Activated CD4-positive, alpha-beta T cell treated with anti-CD3 and anti-CD28 coated beads, Interleukin-2, amount 10 ng/mL, durations not matched to agents 24 days and 14 days (primary cell): ENCODE measurements around the gene FGF21. TPM values are rescaled to one million over a fixed set of nuclear protein-coding genes. Genes with fewer than 3 reads are reported as not detected.
"Not testable (repeated sequence)": the region's sequence is repeated elsewhere in the genome, so short reads cannot be mapped to it uniquely, and the experiment has no call there.

Experiments used
- DNase-seq: peaks from one replicate; pipeline ENCODE4 v3.0.0; 2022
- H3K27ac Mint-ChIP-seq: one replicate; pipeline ENCODE4 v1.8.0; 2022; ENCODE audit warnings: mild to moderate bottlenecking, mixed read lengths
- H3K27me3 Mint-ChIP-seq: one replicate; pipeline ENCODE4 v1.8.0; 2022; ENCODE audit warnings: mixed read lengths
- H3K36me3 Mint-ChIP-seq: one replicate; pipeline ENCODE4 v1.8.0; 2022; ENCODE audit warnings: low read depth, mild to moderate bottlenecking, mixed read lengths
- H3K4me1 Mint-ChIP-seq: one replicate; pipeline ENCODE4 v1.8.0; 2021; ENCODE audit warnings: mixed read lengths
- H3K4me3 Mint-ChIP-seq: one replicate; pipeline ENCODE4 v1.8.0; 2022; ENCODE audit warnings: mild to moderate bottlenecking, moderate library complexity, mixed read lengths
- H3K9me3 Mint-ChIP-seq: one replicate; pipeline ENCODE4 v1.8.0; 2021; ENCODE audit warnings: mixed read lengths
- intact Hi-C: fragments of 100-400 bp; cut with micrococcal nuclease; formaldehyde crosslinking; loops from one replicate; pipeline ENCODE4 v1.15.1; 2023
- total RNA-seq: library from RNA; stranded (reverse); gene quantifications from 2 replicates; pipeline ENCODE4 v1.2.3, GENCODE V29; 2022

FGF21 gene, protein sequence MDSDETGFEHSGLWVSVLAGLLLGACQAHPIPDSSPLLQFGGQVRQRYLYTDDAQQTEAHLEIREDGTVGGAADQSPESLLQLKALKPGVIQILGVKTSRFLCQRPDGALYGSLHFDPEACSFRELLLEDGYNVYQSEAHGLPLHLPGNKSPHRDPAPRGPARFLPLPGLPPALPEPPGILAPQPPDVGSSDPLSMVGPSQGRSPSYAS
- not detected in 2 replicates for total RNA-seq

DNA sequence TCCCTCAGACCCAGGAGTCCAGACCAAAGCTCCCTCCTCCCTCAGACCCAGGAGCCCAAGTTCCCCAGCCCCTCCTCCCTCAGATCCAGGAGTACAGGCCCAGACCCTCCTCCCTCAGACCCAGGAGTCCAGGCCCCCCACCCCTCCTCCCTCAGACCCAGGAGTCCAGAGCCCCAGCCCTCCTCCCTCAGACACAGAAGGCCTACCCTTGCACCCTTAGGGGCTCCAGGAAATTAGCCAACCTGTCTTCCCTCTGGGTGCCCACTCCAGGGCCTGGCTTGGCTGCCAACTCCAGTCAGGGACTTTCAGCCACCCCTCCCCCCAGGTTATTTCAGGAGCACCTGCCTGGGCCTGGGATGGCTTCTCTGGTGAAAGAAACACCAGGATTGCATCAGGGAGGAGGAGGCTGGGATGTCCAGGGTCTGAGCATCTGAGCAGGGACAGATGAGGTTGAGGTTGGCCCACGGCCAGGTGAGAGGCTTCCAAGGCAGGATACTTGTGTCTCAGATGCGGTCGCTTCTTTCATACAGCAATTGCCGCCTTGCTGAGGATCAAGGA is at the start of gene FGF21:
Gene FGF21, plus strand, starts transcription at position 441 of the 558 bp plus-strand sequence. CDS start 713 bp downstream, outside the sequence.
- no peak for DNase-seq
- Mint-ChIP-seq H3K4me3 (peak within 1 kb of the TSS; percentile 52), H3K27ac (no peak within 1 kb of the TSS), H3K4me1 (peaks cover 15% of the 10 kb centered on the region), H3K27me3 (peaks cover 25% of the 10 kb centered on the region), H3K36me3 (no peaks in the 10 kb centered on the region), H3K9me3 (no peaks in the 10 kb centered on the region)
- intact Hi-C loops = no loop called here

DNA sequence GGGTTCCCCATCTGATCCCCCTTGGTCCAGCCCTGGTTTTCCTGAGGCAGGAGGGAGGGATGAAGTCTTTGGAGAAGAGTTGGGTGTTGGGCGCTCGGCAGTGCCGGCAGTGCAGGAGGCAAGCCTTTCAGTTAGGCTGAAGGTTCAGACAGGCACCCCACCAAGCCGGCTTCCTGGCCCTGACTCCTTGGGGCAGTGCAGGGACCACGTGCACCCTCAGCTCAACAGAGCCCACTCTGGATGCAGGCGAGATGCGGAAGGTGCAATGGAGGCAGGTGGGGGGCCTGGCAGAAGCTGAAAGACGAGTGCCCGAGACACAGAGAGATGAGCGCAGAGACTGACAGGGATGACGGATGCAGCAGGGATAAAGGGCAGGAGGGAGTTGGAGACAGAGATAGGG is 46.9 kb upstream of the FGF21 start:
- intact Hi-C loops = no loop called here
- Mint-ChIP-seq H3K36me3 (peaks cover 4% of the 10 kb centered on the region), H3K27me3 (no peaks in the 10 kb centered on the region), H3K4me1 (peaks cover 3% of the 10 kb centered on the region), H3K27ac (no peak overlapping the region), H3K4me3 (no peak overlapping the region), H3K9me3 (no peaks in the 10 kb centered on the region)
- no peak for DNase-seq

DNA sequence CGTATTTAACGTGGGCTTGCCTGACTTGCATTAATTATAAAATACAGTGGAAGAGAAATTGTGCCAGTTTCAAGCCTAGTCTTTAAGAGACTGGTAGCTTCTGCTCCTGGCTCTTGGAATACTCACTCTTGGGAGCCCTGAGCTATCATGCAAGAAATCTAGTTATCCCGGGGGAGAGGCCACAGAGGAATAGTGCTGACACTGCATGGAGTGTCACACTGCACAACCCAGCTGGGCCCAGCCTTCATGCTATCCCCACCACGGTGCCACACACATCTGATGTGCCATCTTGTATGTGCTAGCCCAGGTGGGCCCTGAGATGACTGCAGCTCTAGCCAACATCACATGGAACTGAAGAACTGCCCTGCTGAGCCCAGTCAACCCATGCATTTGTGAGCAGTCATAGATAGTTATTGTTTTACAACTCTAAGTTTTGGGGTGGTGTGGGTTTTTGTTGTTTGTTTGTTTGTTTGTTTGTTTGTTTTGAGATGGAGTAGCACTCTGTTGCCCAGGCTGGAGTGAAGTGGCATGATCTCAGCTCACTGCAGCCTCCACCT is 44.1 kb upstream of the FGF21 start:
- intact Hi-C loops = loop anchor here (5.0 to 10.0 kb wide), 2 partner anchors 64 to 376 kb away; partner anchors contain the start of gene CA11
- no peak overlapping the region for H3K4me3 Mint-ChIP-seq
- H3K36me3 Mint-ChIP-seq = peaks cover 4% of the 10 kb centered on the region
- no peak overlapping the region for H3K27ac Mint-ChIP-seq
- DNase-seq = no peak
- no peaks in the 10 kb centered on the region for H3K9me3 Mint-ChIP-seq
- H3K4me1 Mint-ChIP-seq = peaks cover 12% of the 10 kb centered on the region
- H3K27me3 Mint-ChIP-seq = no peaks in the 10 kb centered on the region

DNA sequence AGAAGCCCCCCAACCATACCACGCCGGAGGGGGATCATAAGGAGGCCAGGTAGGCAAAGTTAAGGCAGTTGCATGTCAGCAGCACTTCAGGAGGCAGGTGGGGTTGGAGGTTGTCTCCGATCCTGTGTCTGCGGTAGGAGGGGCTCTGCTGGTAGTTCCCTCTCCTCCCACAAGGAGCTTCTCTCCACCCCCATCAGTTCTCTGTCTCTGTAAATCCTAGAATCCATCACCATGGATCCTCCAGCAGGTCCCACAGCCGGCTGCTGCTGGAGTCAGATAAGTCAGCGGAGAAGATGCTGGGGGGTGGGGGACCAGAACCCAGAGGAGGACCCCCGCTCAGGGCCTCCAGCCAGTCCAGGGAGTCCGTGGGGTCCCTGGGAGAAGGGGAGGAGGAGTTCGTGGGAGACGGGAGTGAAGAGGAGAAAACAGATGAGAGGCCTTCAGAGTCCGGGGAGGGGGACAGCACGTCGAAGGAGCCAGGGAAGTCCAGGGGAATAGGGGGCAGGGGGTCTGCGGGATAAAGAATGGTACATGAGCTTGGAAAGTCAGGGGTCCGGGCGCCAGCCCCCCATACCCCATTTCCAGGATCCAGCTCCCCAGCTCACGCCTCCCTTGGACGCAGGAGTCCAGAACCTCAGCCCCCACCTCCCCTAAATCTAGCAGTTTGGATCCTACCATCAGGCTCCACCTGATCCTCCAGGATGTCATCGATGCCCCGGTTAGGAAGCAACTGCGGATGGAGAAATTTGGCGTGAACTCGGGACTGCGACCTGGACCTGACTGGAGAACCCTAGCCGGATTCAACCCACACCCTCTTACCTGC is 42.1 kb upstream of the FGF21 start:
- H3K4me3 Mint-ChIP-seq = peak overlapping the region; percentile 88
- intact Hi-C loops = loop anchor here (5.0 to 10.0 kb wide), 2 partner anchors 66 to 378 kb away; partner anchors contain the start of gene CA11
- H3K9me3 Mint-ChIP-seq = no peaks in the 10 kb centered on the region
- DNase-seq = no peak
- peaks cover 12% of the 10 kb centered on the region for H3K4me1 Mint-ChIP-seq
- H3K27me3 Mint-ChIP-seq = no peaks in the 10 kb centered on the region
- peak overlapping the region; percentile 65 for H3K27ac Mint-ChIP-seq
- H3K36me3 Mint-ChIP-seq = peaks cover 4% of the 10 kb centered on the region

DNA sequence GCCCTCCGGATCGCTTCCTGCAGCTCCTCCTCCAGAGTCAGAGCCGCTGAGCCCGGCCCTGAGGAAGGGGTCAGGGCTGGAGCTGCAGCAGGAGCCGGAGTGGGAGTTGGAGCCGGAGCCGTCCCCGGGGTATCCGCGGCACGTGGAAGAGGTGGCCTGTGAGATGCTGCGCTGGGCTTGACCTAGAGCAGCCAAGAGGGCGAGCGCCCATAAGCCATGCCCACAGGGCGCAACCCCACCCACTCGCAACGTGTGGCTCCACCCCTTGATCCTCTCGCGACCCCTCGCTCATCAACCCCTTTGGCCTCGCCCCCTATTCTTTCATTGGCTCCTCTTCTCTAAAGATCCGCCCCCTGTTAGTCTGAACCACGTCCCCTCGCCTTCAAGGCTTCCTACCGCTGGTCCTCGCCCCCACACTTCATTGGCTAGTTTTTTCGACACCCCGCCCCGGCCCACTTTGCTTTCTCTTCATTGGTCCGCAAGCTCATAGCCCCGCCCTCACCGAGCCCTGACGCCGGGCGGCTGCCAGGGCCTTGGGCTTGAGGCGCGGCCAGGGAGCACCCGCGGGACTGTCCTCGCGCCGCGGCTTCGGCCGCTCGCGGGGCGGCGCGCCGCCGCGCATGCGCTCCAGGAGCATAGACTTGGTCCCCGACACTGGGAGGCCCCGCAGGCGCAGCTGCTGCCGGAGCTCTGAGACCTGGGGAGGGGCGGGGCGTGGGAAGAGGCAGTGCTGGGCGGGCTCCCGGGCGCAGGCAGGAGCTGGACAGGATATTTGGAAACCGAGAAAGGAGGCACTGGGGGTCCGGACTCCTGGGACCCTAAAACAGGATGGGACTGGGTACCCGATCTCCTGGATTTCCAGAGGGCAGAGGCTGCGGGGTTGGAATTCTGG is 41.2 kb upstream of the FGF21 start:
- no peaks in the 10 kb centered on the region for H3K27me3 Mint-ChIP-seq
- H3K4me1 Mint-ChIP-seq = peaks cover 12% of the 10 kb centered on the region
- DNase-seq = peak; percentile 100
- H3K27ac Mint-ChIP-seq = peak overlapping the region; percentile 87
- H3K36me3 Mint-ChIP-seq = peaks cover 4% of the 10 kb centered on the region
- no peaks in the 10 kb centered on the region for H3K9me3 Mint-ChIP-seq
- intact Hi-C loops = loop anchor here (1.0 to 10.0 kb wide), 5 partner anchors 24 to 379 kb away; partner anchors contain the start of genes CA11 and SYNGR4
- peak overlapping the region; percentile 88 for H3K4me3 Mint-ChIP-seq

DNA sequence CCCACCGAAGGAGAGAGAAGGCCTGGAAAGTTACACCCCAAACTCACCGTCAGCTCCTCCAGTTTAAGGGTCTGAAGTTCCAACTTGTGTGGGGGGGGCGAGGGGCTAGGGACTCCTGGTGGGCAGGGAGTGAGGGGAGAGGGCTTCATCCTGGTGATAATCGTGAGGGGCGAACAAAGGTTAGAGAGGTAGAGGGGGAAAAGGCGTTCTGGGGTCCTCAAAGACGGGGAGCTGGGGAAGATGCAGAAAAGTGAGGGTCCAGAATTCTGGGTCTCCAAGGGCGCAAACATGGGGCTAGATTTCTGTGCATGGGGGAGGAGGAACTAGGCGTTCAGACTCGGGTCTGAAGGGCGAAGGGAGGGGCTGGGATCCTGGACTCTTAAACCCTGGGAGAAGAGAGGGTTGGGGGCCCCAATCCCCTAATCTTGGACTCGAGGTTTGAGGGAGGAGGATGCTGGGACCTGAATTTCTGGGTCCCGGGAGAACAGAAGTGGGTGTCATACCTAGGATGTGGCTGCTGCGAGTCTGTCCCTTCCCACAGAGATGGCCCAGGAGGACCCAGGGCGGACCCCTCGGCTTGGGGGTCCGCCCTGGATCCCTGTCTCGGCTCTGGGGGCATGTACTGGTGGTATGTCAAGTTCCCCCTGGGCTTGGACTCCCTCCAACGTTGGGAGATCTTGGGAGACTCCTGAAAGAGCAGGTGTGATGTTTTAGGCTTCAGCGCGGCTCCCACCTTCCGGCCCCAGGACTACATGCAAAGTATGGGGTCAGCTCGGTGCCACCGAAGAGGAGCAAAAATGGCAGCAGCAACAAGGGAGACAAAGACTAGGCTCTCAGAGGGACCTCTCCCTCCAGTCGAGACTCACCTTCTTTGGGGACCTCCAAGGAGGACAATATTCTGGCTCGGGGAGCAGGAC is 40.3 kb upstream of the FGF21 start:
- peaks cover 12% of the 10 kb centered on the region for H3K4me1 Mint-ChIP-seq
- peak overlapping the region; percentile 87 for H3K27ac Mint-ChIP-seq
- H3K36me3 Mint-ChIP-seq = peaks cover 4% of the 10 kb centered on the region
- no peak for DNase-seq
- peak overlapping the region; percentile 88 for H3K4me3 Mint-ChIP-seq
- no peaks in the 10 kb centered on the region for H3K27me3 Mint-ChIP-seq
- H3K9me3 Mint-ChIP-seq = no peaks in the 10 kb centered on the region
- intact Hi-C loops = loop anchor here (1.0 to 10.0 kb wide), 5 partner anchors 23 to 380 kb away; partner anchors contain the start of genes CA11 and SYNGR4

DNA sequence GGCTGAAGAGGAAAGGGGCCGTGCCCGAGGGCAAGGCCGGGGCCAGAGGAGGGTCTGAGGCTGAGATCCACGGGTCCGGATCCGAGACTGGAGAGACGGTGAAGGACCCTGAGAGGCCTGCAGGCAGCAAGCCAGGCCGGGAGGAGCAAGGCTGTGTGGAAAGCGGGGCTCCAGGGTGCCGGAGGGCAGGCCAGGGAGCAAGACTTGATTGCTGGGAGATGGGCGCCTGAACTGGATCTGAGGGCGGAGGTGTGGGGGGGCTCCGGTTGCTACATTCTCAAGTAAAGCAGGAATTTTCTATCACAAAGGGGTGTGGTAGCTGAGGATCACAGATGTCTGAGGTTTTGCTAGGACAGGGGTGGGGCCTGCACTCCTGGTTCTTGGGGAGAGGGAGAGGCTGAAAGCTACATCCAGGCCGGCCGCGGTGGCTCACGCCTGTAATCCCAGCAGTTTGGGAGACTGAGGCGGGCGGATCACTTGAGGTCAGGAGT is 39.6 kb upstream of the FGF21 start:
- H3K36me3 Mint-ChIP-seq = peaks cover 4% of the 10 kb centered on the region
- peak overlapping the region; percentile 4 for H3K4me3 Mint-ChIP-seq
- H3K27ac Mint-ChIP-seq = no peak overlapping the region
- intact Hi-C loops = loop anchor here (10.0 kb wide), 1 partner anchor 381 kb away; no protein-coding TSS in a partner anchor
- no peaks in the 10 kb centered on the region for H3K27me3 Mint-ChIP-seq
- H3K4me1 Mint-ChIP-seq = peaks cover 12% of the 10 kb centered on the region
- peak; percentile 61 for DNase-seq
- H3K9me3 Mint-ChIP-seq = no peaks in the 10 kb centered on the region

DNA sequence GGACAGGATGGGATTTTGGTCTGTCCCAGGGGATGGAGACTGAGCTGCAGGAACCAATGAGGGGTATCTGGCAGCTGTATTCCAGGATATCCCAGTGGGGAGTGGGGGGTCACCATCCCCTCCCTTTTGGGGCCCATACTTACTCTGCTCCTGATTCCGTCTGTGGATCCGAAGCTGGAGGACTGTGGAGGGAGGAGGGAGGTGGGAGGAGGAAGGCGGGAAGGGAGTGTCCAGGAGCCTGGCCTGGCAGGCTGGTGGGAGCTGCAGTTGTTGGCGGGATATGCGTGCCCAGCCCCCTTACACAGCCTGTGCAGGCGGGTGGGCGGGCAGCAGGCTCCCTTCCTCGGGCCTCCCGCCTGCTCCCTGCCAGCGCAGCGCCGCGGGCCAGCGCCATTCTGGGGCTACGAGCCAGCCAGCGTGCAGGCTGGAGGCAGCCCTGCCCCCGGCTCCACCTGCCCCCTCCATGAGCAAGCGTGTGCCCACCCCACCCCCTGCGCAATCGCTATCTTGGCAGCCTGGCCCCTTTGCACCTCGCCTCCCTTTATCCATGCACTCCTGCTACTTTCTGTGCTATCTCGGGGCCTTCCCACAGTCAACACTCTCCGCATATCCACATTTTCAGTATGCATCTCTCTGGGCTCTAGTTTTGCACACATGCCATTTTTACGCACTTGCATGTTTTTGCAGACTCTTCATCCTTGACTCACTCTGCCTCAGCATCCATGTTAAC is 38.6 kb upstream of the FGF21 start:
- intact Hi-C loops = loop anchor here (10.0 kb wide), 1 partner anchor 382 kb away; no protein-coding TSS in a partner anchor

DNA sequence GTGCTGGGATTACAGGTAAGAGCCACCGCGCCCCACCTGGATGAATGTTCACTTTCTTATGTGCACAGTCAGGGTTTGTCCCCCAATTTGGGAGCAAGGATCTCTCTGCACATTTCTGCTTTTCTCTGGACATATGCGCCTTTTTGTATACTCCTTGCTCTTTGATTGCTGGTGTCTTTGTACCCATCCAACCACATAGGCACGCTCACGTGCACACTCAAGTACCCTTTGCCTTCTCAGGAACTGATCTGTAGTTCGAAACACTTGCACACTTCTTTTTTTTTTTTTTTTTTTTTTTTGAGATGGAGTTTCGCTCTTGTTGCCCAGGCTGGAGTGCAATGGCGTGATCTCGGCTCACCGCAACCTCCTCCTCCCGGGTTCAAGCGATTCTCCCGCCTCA is 37.2 kb upstream of the FGF21 start:
- H3K36me3 Mint-ChIP-seq, H3K27ac Mint-ChIP-seq, DNase-seq, H3K4me3 Mint-ChIP-seq, H3K27me3 Mint-ChIP-seq, H3K9me3 Mint-ChIP-seq: not testable (repeated sequence)
- intact Hi-C loops = loop anchor here (10.0 kb wide), 1 partner anchor 383 kb away; no protein-coding TSS in a partner anchor
- peaks cover 16% of the 10 kb centered on the region for H3K4me1 Mint-ChIP-seq

More for the DNA sequence above, 38.6 kb upstream of the FGF21 start:
- Mint-ChIP-seq H3K36me3 (peaks cover 2% of the 10 kb centered on the region), H3K4me3 (no peak overlapping the region), H3K4me1 (peaks cover 17% of the 10 kb centered on the region), H3K9me3 (no peaks in the 10 kb centered on the region), H3K27ac (no peak overlapping the region), H3K27me3 (no peaks in the 10 kb centered on the region)
- DNase-seq = no peak

DNA sequence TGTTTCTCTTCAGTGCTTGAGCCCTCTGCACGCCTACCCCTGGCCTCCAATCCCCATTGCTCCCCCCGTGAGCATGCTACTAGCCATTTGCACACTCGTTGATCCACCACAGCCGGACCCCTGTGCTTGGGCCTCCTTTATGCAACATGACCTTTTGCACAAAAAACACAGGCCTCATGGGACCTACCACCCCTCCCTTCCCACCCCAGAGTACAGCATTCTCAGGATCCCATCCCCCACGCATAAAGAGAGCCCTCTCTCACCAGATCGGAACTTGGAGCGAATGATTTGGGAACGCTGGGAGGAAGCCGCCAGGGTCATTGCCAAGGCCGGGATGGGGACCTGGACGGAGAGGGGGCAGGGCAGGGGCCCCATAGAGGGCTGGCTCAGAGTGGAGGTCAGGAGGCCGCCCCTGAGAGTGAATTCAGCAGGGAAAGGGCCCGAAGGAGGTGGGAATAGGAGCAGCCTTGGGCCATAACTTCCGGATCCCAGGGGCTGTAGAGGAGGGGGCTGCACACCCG is 36.6 kb upstream of the FGF21 start:
- Mint-ChIP-seq H3K4me3 (no peak overlapping the region), H3K4me1 (peaks cover 11% of the 10 kb centered on the region), H3K27ac (no peak overlapping the region), H3K27me3 (no peaks in the 10 kb centered on the region), H3K9me3 (no peaks in the 10 kb centered on the region), H3K36me3 (no peaks in the 10 kb centered on the region)
- intact Hi-C loops = loop anchor here (10.0 kb wide), 1 partner anchor 384 kb away; no protein-coding TSS in a partner anchor
- DNase-seq = no peak
